ENCODE data around the gene CCRL2. TPM values are rescaled to one million over a fixed set of nuclear protein-coding genes. Genes with fewer than 3 reads are reported as not detected.

Gene CCRL2
- total RNA-seq, 1 experiment from 2014 or later: not detected

- H3K4me1 Mint-ChIP-seq (ENCODE audit: low read depth, unreplicated experiment): peaks cover 8% of the 10 kb centered on the region
- CTCF ChIA-PET: interaction anchor here (1.1 to 1.6 kb wide), 3 partner anchors 95 to 157 kb away, joined by 4 to 5 read pairs (median 4); no protein-coding TSS in a partner anchor
- no peaks in the 10 kb centered on the region for H3K36me3 Mint-ChIP-seq (ENCODE audit: insufficient read depth, unreplicated experiment)
- TF ChIP-seq CTCF (IDR thresholded peaks at IDR 0.05; ENCODE audit: unreplicated experiment): no peak
- no peak for DNase-seq
- no peak overlapping the region for H3K27ac Mint-ChIP-seq (ENCODE audit: unreplicated experiment)
- intact Hi-C loops (cut with micrococcal nuclease; ENCODE audit: unreplicated experiment): loop anchor here (2.0 to 10.0 kb wide), 3 partner anchors 97 to 433 kb away; no protein-coding TSS in a partner anchor
- H3K27me3 Mint-ChIP-seq (ENCODE audit: unreplicated experiment): peaks cover 79% of the 10 kb centered on the region
- BruUV-seq (replicated peaks): no TSS peak
- H3K4me3 Mint-ChIP-seq (ENCODE audit: low read depth, unreplicated experiment): no peak overlapping the region
- no peaks in the 10 kb centered on the region for H3K9me3 Mint-ChIP-seq (ENCODE audit: low read depth, unreplicated experiment)
These were observed 35.3 kb upstream of the CCRL2 start for GRCh38 chr3:46371519-46372340.

GRCh38 chr3:46372492-46373359 lies 34.3 kb upstream of the CCRL2 start:
- Mint-ChIP-seq H3K27ac (ENCODE audit: unreplicated experiment) (no peak overlapping the region), H3K4me1 (ENCODE audit: low read depth, unreplicated experiment) (peaks cover 8% of the 10 kb centered on the region), H3K9me3 (ENCODE audit: low read depth, unreplicated experiment) (no peaks in the 10 kb centered on the region), H3K36me3 (ENCODE audit: insufficient read depth, unreplicated experiment) (no peaks in the 10 kb centered on the region), H3K4me3 (ENCODE audit: low read depth, unreplicated experiment) (no peak overlapping the region), H3K27me3 (ENCODE audit: unreplicated experiment) (peaks cover 82% of the 10 kb centered on the region)
- no TSS peak for BruUV-seq (replicated peaks)
- TF ChIP-seq CTCF (IDR thresholded peaks at IDR 0.05; ENCODE audit: unreplicated experiment): peak; percentile 43
- intact Hi-C loops (cut with micrococcal nuclease; ENCODE audit: unreplicated experiment): loop anchor here (2.0 to 10.0 kb wide), 3 partner anchors 98 to 434 kb away; no protein-coding TSS in a partner anchor
- DNase-seq: peak; percentile 23
- CTCF ChIA-PET: interaction anchor here (0.8 to 1.1 kb wide), 4 partner anchors 96 to 434 kb away, joined by 4 to 5 read pairs (median 4); partner anchors contain the start of gene CCR1

GRCh38 chr3:46374755-46375154 lies 32.3 kb upstream of the CCRL2 start:
- intact Hi-C loops (cut with micrococcal nuclease; ENCODE audit: unreplicated experiment): loop anchor here (5.0 to 10.0 kb wide), 2 partner anchors 100 to 292 kb away; no protein-coding TSS in a partner anchor
- Mint-ChIP-seq H3K27me3 (ENCODE audit: unreplicated experiment) (peaks cover 68% of the 10 kb centered on the region), H3K9me3 (ENCODE audit: low read depth, unreplicated experiment) (no peaks in the 10 kb centered on the region), H3K4me3 (ENCODE audit: low read depth, unreplicated experiment) (no peak overlapping the region), H3K36me3 (ENCODE audit: insufficient read depth, unreplicated experiment) (no peaks in the 10 kb centered on the region), H3K27ac (ENCODE audit: unreplicated experiment) (no peak overlapping the region), H3K4me1 (ENCODE audit: low read depth, unreplicated experiment) (peaks cover 8% of the 10 kb centered on the region)
- no peak for DNase-seq
- CTCF ChIA-PET: interaction anchor here (0.5 to 1.2 kb wide), 2 partner anchors 166 to 276 kb away, joined by 3 to 4 read pairs; partner anchors contain the start of gene CCR1
- BruUV-seq (replicated peaks): no TSS peak
- no peak for TF ChIP-seq CTCF (IDR thresholded peaks at IDR 0.05; ENCODE audit: unreplicated experiment)

- no peaks in the 10 kb centered on the region for H3K36me3 Mint-ChIP-seq (ENCODE audit: insufficient read depth, unreplicated experiment)
- no peaks in the 10 kb centered on the region for H3K9me3 Mint-ChIP-seq (ENCODE audit: low read depth, unreplicated experiment)
- no peak for DNase-seq
- BruUV-seq (replicated peaks): no TSS peak
- CTCF ChIA-PET: interaction anchor here (1.2 kb wide), 1 partner anchor 167 kb away, joined by 3 read pairs; the partner anchor contains the start of gene CCR1
- H3K4me3 Mint-ChIP-seq (ENCODE audit: low read depth, unreplicated experiment): no peak overlapping the region
- H3K27me3 Mint-ChIP-seq (ENCODE audit: unreplicated experiment): peaks cover 65% of the 10 kb centered on the region
- no peak overlapping the region for H3K27ac Mint-ChIP-seq (ENCODE audit: unreplicated experiment)
- no peak for TF ChIP-seq CTCF (IDR thresholded peaks at IDR 0.05; ENCODE audit: unreplicated experiment)
- peaks cover 8% of the 10 kb centered on the region for H3K4me1 Mint-ChIP-seq (ENCODE audit: low read depth, unreplicated experiment)
- intact Hi-C loops (cut with micrococcal nuclease; ENCODE audit: unreplicated experiment): loop anchor here (10.0 kb wide), 1 partner anchor 100 kb away; no protein-coding TSS in a partner anchor
These were observed 31.8 kb upstream of the CCRL2 start for GRCh38 chr3:46375218-46375617.
